Prostate gland (tissue), 2 donors: ENCODE results near the gene UGT2B17.

Experiments used
- POLR2A ChIP-seq: fragments of 450-650 bp; IDR thresholded peaks from one replicate; pipeline ENCODE4 v1.6.1; 2016; ENCODE audit warnings: antibody characterized with exemption, mild to moderate bottlenecking
- TF ChIP-seq, protein P1 (sequence below), 4 experiments: fragments of 200-600 bp in 2 of 4; fragments of 450-650 bp in 2 of 4; sonication (generic) in 2 of 4; IDR thresholded peaks; 1 replicate in 3 of 4; 2 replicates in 1 of 4; pipeline ENCODE4 v1.5.1; 2016 to 2019; ENCODE audit warnings: antibody characterized with exemption in 4 of 4, mild to moderate bottlenecking in 2 of 4, moderate library complexity in 2 of 4

- TF ChIP-seq, protein P1, sequence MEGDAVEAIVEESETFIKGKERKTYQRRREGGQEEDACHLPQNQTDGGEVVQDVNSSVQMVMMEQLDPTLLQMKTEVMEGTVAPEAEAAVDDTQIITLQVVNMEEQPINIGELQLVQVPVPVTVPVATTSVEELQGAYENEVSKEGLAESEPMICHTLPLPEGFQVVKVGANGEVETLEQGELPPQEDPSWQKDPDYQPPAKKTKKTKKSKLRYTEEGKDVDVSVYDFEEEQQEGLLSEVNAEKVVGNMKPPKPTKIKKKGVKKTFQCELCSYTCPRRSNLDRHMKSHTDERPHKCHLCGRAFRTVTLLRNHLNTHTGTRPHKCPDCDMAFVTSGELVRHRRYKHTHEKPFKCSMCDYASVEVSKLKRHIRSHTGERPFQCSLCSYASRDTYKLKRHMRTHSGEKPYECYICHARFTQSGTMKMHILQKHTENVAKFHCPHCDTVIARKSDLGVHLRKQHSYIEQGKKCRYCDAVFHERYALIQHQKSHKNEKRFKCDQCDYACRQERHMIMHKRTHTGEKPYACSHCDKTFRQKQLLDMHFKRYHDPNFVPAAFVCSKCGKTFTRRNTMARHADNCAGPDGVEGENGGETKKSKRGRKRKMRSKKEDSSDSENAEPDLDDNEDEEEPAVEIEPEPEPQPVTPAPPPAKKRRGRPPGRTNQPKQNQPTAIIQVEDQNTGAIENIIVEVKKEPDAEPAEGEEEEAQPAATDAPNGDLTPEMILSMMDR (IDR thresholded peaks at IDR 0.05) = no peak
- no peak for TF ChIP-seq POLR2A
Observed at GRCh38 chr4:68591204-68591603, 15.1 kb upstream of the UGT2B17 start.
